Measurements from ENCODE around the gene SP140L.
"Not testable (repeated sequence)": the region's sequence is repeated elsewhere in the genome, so short reads cannot be mapped to it uniquely, and the experiment has no call there.

DNA sequence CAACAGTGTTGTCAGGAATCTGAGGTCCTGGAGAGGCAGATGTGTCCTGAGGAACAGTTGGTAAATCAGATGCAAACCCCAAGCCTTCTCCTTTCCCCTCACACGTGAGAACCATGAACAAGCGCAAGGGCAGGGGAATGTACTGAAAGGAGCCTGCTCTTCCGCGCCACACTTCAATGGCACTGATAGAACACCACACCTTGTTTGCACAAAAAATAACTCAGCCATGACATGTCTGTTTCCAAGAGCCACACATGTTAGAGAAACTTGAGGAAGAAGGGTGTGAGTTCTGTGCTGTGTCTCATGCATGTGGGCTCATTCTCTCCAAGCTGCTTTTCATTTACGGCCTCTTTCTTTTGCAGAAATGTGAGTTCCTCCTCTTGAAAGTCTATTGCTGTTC, 16.2 kb upstream of the SP140L start:
- TF ChIP-seq CTCF (IDR thresholded peaks at IDR 0.05); REST (IDR thresholded peaks at IDR 0.05; ENCODE audit: insufficient read depth in 1 of 2, low read depth in 2 of 2, low read length in 1 of 2); POLR2AphosphoS5 (IDR thresholded peaks at IDR 0.05; ENCODE audit: low read depth, low read length); SIN3A (IDR thresholded peaks at IDR 0.05; ENCODE audit: borderline replicate concordance, insufficient read depth, low read depth, low read length): not testable (repeated sequence)
